ENCODE data around the gene ARHGAP8.
"Not testable (repeated sequence)": the region's sequence is repeated elsewhere in the genome, so short reads cannot be mapped to it uniquely, and the experiment has no call there.

Gene ARHGAP8

GRCh38 chr22:44889255-44889878 is 137.0 kb downstream of the ARHGAP8 start:
- DNase-seq (ENCODE audit: low spot score): no peak

DNA sequence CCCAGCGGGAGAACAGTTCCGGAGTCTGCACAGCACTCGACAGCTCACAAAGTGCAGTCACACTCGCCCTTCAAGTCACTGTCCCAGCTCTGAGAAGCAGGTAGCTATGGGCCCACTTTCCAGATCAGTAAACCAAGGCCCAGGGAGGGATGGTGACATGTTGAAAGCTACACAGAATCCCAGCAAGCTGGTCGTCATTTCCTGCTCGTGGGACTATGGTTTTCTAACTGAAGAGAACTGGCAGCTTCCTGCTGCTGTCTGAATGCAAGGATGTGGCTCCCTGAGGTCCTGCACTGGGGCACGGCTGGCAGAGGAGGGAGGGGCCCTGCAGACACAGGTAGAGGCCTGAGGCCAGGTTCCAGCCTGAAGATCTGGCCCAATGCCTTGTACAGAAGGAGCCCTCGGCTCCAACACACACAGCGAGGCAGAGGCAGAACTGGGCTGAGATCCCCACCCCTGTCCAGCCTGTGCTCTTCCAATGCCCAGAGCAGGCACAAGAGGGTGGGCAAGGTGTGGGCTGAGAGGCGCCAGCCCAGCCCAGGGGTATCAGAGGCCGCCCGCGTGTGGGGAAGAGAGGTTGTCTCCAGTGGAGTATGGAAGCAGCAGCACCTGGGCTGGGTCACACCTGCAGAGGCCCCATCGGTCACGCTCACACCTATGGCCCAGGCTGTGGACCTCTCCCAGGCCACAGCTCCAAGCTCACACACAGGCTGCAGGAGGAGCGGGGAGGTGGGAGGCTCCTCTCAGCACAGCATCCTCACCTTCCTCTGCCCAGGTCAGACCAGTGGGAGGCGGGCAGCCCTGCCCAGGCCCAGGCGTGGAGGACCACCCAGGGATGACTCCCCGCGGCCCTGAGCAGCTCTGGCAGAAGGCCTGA is 138.3 kb downstream of the ARHGAP8 start:
- no peak for DNase-seq (ENCODE audit: low spot score)

DNA sequence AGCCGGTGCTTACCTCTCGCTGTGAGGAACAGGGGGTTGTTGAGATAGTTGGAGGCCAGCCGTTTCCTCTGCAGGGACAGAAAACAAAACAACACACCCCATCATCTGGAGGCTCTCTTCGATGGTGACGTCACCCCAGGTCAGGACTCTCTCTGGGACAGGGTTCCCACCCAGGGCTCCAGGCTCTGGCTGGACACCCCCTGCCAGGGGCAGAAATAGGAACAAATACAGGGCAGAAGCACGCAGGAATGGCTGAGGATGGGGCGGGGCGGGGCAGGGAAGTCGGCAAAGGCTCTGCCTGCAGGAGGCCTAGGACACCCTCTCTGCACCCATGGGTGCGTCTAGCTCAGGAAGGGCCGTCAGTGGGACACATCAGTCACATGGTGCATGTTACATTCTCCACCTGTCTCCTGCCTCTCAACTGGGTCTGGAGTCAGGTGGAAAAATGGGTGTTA is 138.9 kb downstream of the ARHGAP8 start:
- DNase-seq (ENCODE audit: low spot score): no peak

DNA sequence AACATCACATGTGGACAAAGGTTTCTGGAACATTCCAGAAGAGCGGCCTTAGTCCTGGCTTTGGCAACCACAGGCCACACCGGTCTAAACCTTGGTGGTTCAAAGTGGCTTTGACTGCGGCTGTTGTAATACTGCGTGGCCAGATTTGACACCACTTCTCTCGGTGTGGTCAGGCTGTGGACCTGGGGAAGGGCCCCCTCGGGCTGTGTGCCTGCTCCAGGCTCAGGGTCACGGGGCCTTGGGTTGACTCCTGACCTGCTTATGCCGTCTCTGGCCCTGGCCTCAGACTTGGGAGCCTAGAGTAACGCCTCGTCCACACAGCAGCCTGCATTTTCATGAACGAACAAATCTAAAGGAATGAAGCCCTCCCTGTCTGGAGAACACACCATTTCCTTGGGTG is 139.4 kb downstream of the ARHGAP8 start:
- DNase-seq (ENCODE audit: low spot score): no peak

- no peak for DNase-seq (ENCODE audit: low spot score)
Observed at GRCh38 chr22:44892243-44892642, 139.9 kb downstream of the ARHGAP8 start.

DNA sequence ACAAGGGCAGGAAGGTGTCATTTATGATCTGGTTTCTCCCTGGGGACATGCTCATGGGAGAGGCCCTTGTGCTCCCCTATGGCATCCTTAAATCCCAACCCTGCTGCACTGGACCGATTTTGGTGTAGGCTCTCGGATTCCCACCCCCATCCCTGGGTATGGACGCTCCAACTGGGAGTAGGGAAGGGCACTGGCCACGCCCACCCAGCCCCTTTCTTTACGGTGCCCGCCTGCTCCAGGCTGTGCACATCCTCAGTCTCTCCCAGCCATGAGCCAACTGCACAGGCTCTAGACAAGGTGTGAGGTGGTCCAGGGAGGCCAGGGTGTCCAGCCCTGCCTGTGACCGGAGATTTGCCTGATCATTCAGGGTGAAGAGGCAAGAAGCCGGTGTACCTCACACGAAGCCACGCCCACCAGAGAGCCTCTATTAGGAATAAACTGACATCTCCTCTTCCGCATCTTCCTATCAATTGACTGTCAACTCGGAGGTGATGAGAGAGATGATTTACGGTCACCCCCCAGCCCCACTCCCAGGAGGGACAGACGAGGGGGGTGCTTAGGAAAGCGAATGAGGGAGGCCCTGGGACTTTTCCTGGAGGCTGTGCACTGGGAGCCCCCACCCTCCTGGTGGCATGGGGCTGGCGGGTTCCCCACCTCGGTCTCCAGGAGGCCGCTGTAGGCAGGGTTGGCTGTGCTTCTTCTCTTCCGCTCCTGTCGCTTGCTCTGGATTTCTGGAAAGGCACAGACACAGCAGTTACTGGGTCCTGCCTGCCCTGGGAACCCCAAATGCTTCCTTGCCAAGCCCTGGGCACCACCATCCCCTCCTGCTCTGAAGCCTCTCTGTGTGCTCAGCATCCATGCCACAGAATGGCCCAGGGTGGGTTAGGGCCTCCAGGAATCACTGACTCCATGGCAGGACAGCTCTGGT is 140.7 kb downstream of the ARHGAP8 start:
- no peak for DNase-seq (ENCODE audit: low spot score)

GRCh38 chr22:44893731-44894080 is 141.3 kb downstream of the ARHGAP8 start:
- no peak for DNase-seq (ENCODE audit: low spot score)

DNA sequence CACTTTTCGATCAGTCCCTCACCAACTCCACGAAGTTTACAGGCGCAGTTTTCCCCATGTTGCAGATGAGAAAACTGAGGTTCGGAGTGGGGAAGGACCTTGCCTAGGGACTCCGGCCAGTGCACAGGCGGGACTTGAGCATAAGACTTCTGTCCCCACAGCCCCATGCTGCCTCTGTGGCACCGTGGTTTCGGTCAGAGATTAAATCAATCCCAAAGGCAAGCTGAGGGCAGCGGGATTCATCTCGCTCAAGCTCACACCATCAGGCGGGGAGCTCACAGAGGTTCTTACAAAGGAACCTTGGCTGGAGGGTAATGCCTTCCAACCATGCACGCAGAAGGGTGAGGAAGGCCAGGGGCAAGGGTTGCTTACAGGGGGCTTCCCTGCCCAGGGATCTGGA is 141.9 kb downstream of the ARHGAP8 start:
- no peak for DNase-seq (ENCODE audit: low spot score)

- DNase-seq (ENCODE audit: low spot score): no peak
Observed at GRCh38 chr22:44894782-44895181, 142.4 kb downstream of the ARHGAP8 start.

DNA sequence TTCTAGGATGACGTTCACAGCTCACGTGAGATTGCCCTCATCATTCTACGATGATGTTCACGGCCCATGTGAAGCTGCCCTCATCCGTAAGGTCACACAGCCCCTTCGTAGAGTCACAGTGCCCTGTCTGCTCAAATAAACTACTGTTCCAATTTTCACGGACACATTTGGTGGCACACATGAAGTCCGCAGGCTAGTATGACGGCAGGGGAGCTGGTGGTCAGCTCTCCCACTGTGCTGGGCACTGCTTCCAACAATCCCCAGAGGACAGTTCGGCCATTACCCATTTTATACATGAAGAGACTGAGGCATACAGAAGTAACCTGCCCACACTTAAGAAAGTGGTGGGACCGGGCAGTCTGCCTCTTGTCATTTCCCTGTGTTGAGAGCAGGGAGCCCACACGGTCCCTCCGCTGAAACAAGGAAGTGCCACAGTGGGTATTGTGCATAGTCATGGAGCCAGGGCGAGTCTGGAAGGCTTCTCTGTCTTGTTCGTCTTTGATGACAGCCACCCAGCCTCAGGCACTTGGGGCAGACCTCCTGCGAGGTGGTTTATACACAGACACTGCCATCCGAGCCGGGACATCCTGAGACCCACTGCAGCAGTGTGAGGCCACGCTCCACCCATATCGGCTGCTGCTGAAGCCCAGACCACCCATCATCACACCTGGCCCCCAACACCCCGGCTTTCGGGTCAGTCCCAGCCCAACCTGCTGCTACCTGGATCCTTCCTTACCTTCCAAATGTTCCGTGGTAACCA is 143.1 kb downstream of the ARHGAP8 start:
- no peak for DNase-seq (ENCODE audit: low spot score)

DNA sequence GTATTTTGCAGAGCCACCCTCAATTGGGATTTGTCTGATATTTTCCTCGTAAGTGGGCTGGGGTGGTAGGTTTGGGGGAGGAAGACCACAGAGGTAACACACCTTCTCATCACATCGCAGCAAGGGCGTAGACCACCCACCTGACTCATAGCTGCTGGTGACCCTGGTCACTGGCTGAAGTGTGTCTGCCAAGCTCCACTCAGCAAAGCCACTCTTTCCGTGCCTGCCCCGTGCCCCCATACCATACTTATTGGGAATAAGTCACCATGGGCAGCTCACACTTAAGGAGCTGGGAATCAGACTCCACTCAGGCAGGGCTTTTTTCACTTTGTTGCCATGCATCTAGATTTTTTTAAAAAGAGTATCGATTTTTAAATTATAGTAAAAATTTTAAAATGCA is 145.9 kb downstream of the ARHGAP8 start:
- DNase-seq (ENCODE audit: low spot score): no peak

GRCh38 chr22:44901301-44901700 is 148.9 kb downstream of the ARHGAP8 start:
- no peak for DNase-seq (ENCODE audit: low spot score)

DNA sequence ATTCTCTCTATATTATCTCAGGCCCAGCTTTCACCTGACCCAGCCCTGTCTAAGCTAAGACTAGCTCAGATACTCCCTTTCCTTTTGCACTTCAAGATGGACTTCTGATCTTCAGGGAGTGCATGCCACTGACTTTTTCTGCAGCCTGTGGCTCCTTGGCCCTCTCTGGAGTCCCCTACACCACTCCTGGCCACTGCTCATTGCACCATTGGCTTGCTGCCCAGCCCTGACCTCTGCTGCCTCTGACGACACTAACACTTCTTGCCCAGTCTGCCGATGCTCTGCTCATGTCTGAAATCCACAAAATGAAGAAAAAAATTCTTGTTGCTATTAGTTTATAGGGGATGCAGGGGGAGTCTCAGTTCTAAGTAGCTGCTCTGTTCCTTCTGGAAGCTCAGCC is 150.8 kb downstream of the ARHGAP8 start:
- DNase-seq (ENCODE audit: low spot score): not testable (repeated sequence)

- DNase-seq (ENCODE audit: low spot score): not testable (repeated sequence)
Observed at GRCh38 chr22:44904492-44905152, 152.2 kb downstream of the ARHGAP8 start.

GRCh38 chr22:44906248-44906936 is 154.0 kb downstream of the ARHGAP8 start:
- no peak for DNase-seq (ENCODE audit: low spot score)

GRCh38 chr22:44906999-44907644 is 154.7 kb downstream of the ARHGAP8 start:
- no peak for DNase-seq (ENCODE audit: low spot score)

GRCh38 chr22:44907765-44908737 is 155.7 kb downstream of the ARHGAP8 start:
- no peak for DNase-seq (ENCODE audit: low spot score)

GRCh38 chr22:44909241-44909640 is 156.9 kb downstream of the ARHGAP8 start:
- no peak for DNase-seq (ENCODE audit: low spot score)

All from HuH-7.5 (cell line).